Activated naive CD8-positive, alpha-beta T cell (primary cell): ENCODE data around the gene ZP3.
"Not testable (repeated sequence)": the region's sequence is repeated elsewhere in the genome, so short reads cannot be mapped to it uniquely, and the experiment has no call there.

Experiments
- H3K27ac Mint-ChIP-seq: one replicate; pipeline ENCODE4 v1.8.0; 2021; ENCODE audit warnings: mixed read lengths
- H3K27me3 Mint-ChIP-seq: one replicate; pipeline ENCODE4 v1.8.0; 2021; ENCODE audit warnings: mixed read lengths
- H3K36me3 Mint-ChIP-seq: one replicate; pipeline ENCODE4 v1.8.0; 2021; ENCODE audit warnings: mixed read lengths
- H3K4me1 Mint-ChIP-seq: one replicate; pipeline ENCODE4 v1.8.0; 2021; ENCODE audit warnings: low read depth, mixed read lengths
- H3K4me3 Mint-ChIP-seq: one replicate; pipeline ENCODE4 v1.8.0; 2021; ENCODE audit warnings: mild to moderate bottlenecking, mixed read lengths
- H3K9me3 Mint-ChIP-seq: one replicate; pipeline ENCODE4 v1.8.0; 2021; ENCODE audit warnings: low read depth, mixed read lengths

ZP3 gene

DNA sequence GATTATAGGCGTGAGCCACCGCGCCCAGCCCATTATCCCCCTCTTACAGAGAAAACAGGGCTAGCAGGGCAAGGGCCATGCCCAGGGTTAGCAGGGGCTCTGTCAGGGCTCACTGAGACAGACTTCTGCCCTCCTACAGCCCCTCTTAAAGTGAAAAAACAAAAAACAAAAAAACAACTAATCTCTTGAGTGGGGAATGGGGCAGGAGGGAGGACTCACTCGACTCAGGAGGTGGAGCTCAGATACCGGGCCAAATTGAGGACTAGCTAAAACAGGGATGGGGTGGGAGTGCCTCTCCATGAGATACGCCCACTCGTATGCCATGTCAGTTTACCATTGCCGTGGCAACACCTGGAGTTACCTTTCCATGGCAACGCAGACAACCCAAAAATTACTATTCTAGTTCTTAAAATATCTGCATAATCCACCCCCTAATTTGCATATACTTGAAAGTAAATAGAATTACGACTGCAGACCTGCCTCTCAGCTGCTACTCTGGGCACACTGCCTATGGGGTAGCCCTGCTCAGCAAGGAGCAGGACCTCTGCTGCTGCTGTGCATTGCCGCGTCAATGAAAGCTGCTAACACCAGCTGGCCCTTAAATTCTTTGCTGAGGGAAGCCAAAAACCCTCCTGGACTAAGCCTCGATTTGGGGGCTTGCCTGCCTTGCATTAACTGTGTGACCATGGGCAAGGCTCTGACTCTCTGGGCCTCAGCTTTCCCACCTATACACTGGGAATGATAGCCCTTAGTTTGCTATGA is 28.6 kb upstream of the ZP3 start:
- Mint-ChIP-seq H3K4me1 (peaks cover 22% of the 10 kb centered on the region), H3K9me3 (no peaks in the 10 kb centered on the region), H3K27me3 (no peaks in the 10 kb centered on the region), H3K27ac (peak overlapping the region; percentile 34), H3K4me3 (peak overlapping the region; percentile 71), H3K36me3 (no peaks in the 10 kb centered on the region)

- Mint-ChIP-seq H3K9me3 (no peaks in the 10 kb centered on the region), H3K36me3 (no peaks in the 10 kb centered on the region), H3K27ac (no peak overlapping the region), H3K27me3 (no peaks in the 10 kb centered on the region), H3K4me1 (peaks cover 23% of the 10 kb centered on the region), H3K4me3 (peak overlapping the region; percentile 71)
Observed at GRCh38 chr7:76396864-76397263, 27.9 kb upstream of the ZP3 start.

GRCh38 chr7:76397409-76398183 is 27.2 kb upstream of the ZP3 start:
- H3K4me3 Mint-ChIP-seq: peak overlapping the region; percentile 92
- H3K27me3 Mint-ChIP-seq: no peaks in the 10 kb centered on the region
- H3K36me3 Mint-ChIP-seq: no peaks in the 10 kb centered on the region
- peak overlapping the region; percentile 93 for H3K27ac Mint-ChIP-seq
- H3K9me3 Mint-ChIP-seq: no peaks in the 10 kb centered on the region
- H3K4me1 Mint-ChIP-seq: peaks cover 21% of the 10 kb centered on the region

DNA sequence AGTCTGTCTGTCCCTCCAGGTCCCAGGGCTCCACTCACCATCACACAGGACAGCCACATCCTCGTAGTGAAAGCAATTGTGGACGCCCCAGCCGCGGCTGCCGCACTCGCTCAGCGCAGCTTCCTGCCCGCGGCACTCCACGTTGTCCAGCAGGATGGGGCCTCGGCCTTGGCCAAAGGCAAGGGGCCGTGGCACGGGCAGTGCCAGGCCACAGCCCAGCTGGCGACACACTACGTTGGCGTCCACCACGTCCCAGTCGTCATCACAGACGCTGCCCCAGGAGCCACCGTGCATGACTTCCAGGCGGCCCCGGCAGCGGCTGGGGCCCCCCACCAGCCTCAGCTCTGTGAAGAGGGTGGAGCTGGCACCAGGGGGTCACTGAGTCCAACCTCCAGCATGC is 24.5 kb upstream of the ZP3 start:
- H3K27ac Mint-ChIP-seq: no peak overlapping the region

DNA sequence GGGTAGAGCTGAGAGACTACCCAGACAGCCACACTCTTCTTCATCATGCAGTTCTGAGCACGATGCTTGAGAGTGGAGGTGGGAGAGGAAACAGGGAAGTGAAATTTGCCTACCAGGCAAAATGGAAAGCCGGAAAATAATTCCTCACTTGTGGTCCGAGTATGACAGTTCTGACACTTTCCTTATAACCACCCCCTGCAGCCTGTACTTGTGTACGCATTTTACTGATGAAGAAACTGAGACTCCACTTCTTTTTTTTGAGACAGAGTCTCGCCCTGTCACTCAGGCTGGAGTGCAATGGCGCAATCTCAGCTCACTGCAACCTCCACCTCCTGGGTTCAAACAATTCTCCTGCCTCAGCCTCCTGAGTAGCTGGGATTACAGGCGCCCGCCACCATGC is 21.7 kb upstream of the ZP3 start:
- not testable (repeated sequence) for H3K4me3 Mint-ChIP-seq, H3K36me3 Mint-ChIP-seq, H3K9me3 Mint-ChIP-seq, H3K27ac Mint-ChIP-seq, H3K27me3 Mint-ChIP-seq
- peaks cover 10% of the 10 kb centered on the region for H3K4me1 Mint-ChIP-seq

More for the DNA sequence above, 24.5 kb upstream of the ZP3 start:
- no peaks in the 10 kb centered on the region for H3K27me3 Mint-ChIP-seq
- H3K4me1 Mint-ChIP-seq: peaks cover 19% of the 10 kb centered on the region
- no peak overlapping the region for H3K4me3 Mint-ChIP-seq
- no peaks in the 10 kb centered on the region for H3K9me3 Mint-ChIP-seq
- no peaks in the 10 kb centered on the region for H3K36me3 Mint-ChIP-seq

- H3K36me3 Mint-ChIP-seq: no peaks in the 10 kb centered on the region
- H3K4me3 Mint-ChIP-seq: no peak overlapping the region
Observed at GRCh38 chr7:76403780-76404494, 20.8 kb upstream of the ZP3 start.

GRCh38 chr7:76405738-76406137 is 19.0 kb upstream of the ZP3 start:
- Mint-ChIP-seq H3K27ac (no peak overlapping the region), H3K4me3 (no peak overlapping the region), H3K27me3 (no peaks in the 10 kb centered on the region), H3K36me3 (no peaks in the 10 kb centered on the region), H3K9me3 (no peaks in the 10 kb centered on the region), H3K4me1 (peaks cover 6% of the 10 kb centered on the region)

More at GRCh38 chr7:76403780-76404494, 20.8 kb upstream of the ZP3 start:
- Mint-ChIP-seq H3K27ac (no peak overlapping the region), H3K27me3 (no peaks in the 10 kb centered on the region), H3K4me1 (peaks cover 6% of the 10 kb centered on the region), H3K9me3 (no peaks in the 10 kb centered on the region)

- Mint-ChIP-seq H3K4me3 (no peak overlapping the region), H3K36me3 (no peaks in the 10 kb centered on the region), H3K9me3 (no peaks in the 10 kb centered on the region), H3K4me1 (peaks cover 4% of the 10 kb centered on the region), H3K27ac (no peak overlapping the region), H3K27me3 (no peaks in the 10 kb centered on the region)
Observed at GRCh38 chr7:76407718-76408117, 17.0 kb upstream of the ZP3 start.

DNA sequence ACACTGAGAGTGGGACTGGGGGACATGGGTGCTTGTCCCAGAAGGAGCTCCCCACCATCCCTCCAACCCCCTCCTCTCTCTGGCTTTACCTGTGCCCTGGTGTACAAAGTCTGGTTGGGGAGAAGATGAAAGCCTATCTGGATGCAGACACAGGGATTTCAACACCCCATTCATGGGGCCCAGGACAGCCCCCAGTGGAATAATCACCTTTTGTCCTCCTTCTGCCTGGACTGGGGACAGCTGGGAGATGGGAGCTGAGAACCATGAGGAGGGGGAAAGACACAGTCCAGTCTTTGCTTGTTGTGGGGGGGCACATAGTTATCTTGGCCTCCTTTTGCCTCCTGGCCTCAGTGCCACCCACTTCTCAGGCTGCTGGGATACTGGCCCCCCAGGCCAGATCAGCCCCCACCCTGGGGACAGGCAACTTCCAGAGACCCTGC is 16.6 kb upstream of the ZP3 start:
- Mint-ChIP-seq H3K27me3 (no peaks in the 10 kb centered on the region), H3K9me3 (no peaks in the 10 kb centered on the region), H3K27ac (no peak overlapping the region), H3K36me3 (no peaks in the 10 kb centered on the region), H3K4me1 (peaks cover 4% of the 10 kb centered on the region), H3K4me3 (no peak overlapping the region)

DNA sequence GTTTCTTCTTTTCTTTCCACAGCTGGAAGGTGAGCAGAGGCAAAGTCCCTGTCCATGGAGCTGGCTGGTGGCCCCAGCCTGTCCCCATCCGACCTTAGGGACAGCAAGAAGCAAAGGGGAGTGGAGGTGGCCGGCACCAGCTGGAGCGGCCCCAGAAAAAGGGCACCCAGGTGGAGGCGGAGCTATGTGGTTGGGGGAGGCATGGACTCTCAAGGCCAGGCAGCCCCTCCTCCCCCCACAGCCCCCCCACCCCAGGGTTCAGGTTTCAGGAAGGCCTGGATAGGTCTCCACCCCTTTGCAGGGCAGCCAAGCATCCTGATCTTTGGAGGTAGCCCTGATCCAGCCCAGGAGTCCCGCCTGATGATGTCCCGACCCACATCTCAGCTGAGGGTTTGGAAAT is 15.2 kb upstream of the ZP3 start, which contains the start of gene SSC4D:
TSS of gene SSC4D (minus strand) at position 161 of the 400 bp plus-strand sequence. CDS start 5,258 bp downstream, outside the sequence.
- no peak within 1 kb of the TSS for H3K4me3 Mint-ChIP-seq

GRCh38 chr7:76411626-76412025 is 13.1 kb upstream of the ZP3 start:
- Mint-ChIP-seq H3K4me3 (no peak overlapping the region), H3K36me3 (no peaks in the 10 kb centered on the region), H3K4me1 (no peaks in the 10 kb centered on the region), H3K9me3 (no peaks in the 10 kb centered on the region), H3K27ac (no peak overlapping the region), H3K27me3 (no peaks in the 10 kb centered on the region)

More for the DNA sequence above, 15.2 kb upstream of the ZP3 start, which contains the start of gene SSC4D:
- Mint-ChIP-seq H3K27ac (no peak within 1 kb of the TSS), H3K9me3 (no peaks in the 10 kb centered on the region), H3K36me3 (no peaks in the 10 kb centered on the region), H3K27me3 (no peaks in the 10 kb centered on the region), H3K4me1 (no peaks in the 10 kb centered on the region)

DNA sequence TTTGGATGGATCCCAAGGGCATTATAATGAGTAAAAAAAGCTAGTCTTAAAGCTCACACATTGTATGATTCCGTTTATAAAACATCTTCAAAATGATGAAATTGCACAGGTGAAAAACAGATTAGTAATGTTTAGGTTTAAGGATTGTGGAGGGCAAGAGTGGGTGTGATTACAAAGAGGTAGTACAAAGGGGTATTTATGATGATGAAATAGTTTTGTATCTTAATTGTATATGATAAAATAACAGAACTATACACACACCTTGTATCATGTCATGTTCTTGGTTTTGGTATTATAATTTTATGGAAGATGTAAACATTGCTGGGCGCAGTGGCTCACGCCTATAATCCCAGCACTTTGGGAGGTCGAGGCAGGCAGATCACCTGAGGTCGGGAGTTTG is 12.5 kb upstream of the ZP3 start:
- Mint-ChIP-seq H3K27ac (no peak overlapping the region), H3K27me3 (no peaks in the 10 kb centered on the region), H3K4me3 (no peak overlapping the region), H3K9me3 (no peaks in the 10 kb centered on the region), H3K4me1 (no peaks in the 10 kb centered on the region), H3K36me3 (no peaks in the 10 kb centered on the region)

- not testable (repeated sequence) for H3K27ac Mint-ChIP-seq, H3K9me3 Mint-ChIP-seq, H3K36me3 Mint-ChIP-seq, H3K27me3 Mint-ChIP-seq, H3K4me3 Mint-ChIP-seq, H3K4me1 Mint-ChIP-seq
Observed at GRCh38 chr7:76417654-76418310, 7.0 kb upstream of the ZP3 start.

GRCh38 chr7:76421097-76421496 is 3.7 kb upstream of the ZP3 start:
- not testable (repeated sequence) for H3K4me3 Mint-ChIP-seq, H3K36me3 Mint-ChIP-seq, H3K27me3 Mint-ChIP-seq, H3K27ac Mint-ChIP-seq, H3K4me1 Mint-ChIP-seq, H3K9me3 Mint-ChIP-seq
